Measurements from ENCODE around the gene PLEKHA7.

Gene PLEKHA7

GRCh38 chr11:16832193-16832539 lies 182.0 kb downstream of the PLEKHA7 start:
- DNase-seq: no peak

- DNase-seq: no peak
These were observed 182.7 kb downstream of the PLEKHA7 start for GRCh38 chr11:16831316-16832192.

GRCh38 chr11:16827139-16827538 lies 187.1 kb downstream of the PLEKHA7 start:
- DNase-seq: no peak

- DNase-seq: no peak
These were observed 188.2 kb downstream of the PLEKHA7 start for GRCh38 chr11:16825968-16826367.

GRCh38 chr11:16825101-16825500 lies 189.1 kb downstream of the PLEKHA7 start:
- DNase-seq: no peak

- peak; percentile 88 for DNase-seq
These were observed 193.7 kb downstream of the PLEKHA7 start for GRCh38 chr11:16820324-16821092.

- DNase-seq: no peak
These were observed 195.9 kb downstream of the PLEKHA7 start for GRCh38 chr11:16818284-16818683.

- DNase-seq: no peak
These were observed 196.9 kb downstream of the PLEKHA7 start for GRCh38 chr11:16817351-16817750.

GRCh38 chr11:16816358-16817270 lies 197.6 kb downstream of the PLEKHA7 start:
- DNase-seq: no peak

GRCh38 chr11:16815047-16815767 lies 199.0 kb downstream of the PLEKHA7 start:
- no peak for DNase-seq

- no peak for DNase-seq
These were observed 199.7 kb downstream of the PLEKHA7 start for GRCh38 chr11:16814410-16815046.

GRCh38 chr11:16813126-16813525 lies 201.1 kb downstream of the PLEKHA7 start:
- DNase-seq: no peak

GRCh38 chr11:16812274-16812673 lies 201.9 kb downstream of the PLEKHA7 start:
- no peak for DNase-seq

GRCh38 chr11:16811136-16812020 lies 202.8 kb downstream of the PLEKHA7 start:
- DNase-seq: no peak

- no peak for DNase-seq
These were observed 204.1 kb downstream of the PLEKHA7 start for GRCh38 chr11:16809886-16810668.

GRCh38 chr11:16807306-16807705 lies 206.9 kb downstream of the PLEKHA7 start:
- DNase-seq: no peak

GRCh38 chr11:16806791-16807190 lies 207.4 kb downstream of the PLEKHA7 start:
- DNase-seq: no peak

- no peak for DNase-seq
These were observed 208.3 kb downstream of the PLEKHA7 start for GRCh38 chr11:16805938-16806337.

GRCh38 chr11:16804104-16804947 lies 209.9 kb downstream of the PLEKHA7 start:
- no peak for DNase-seq

Measured in activated CD8-positive, alpha-beta memory T cell treated with anti-CD3 and anti-CD28 coated beads for 24 hours (primary cell).